K562 (cell line): ENCODE results near the gene PNISR. TPM values are rescaled to one million over a fixed set of nuclear protein-coding genes. Genes with fewer than 3 reads are reported as not detected.

ENCODE experiments used
- ATAC-seq: fragments of 200-7000 bp; cut with Tn5 transposase; 3 replicates; pipeline ENCODE4 v1.9.1; 2020; ENCODE audit warnings: moderate library complexity
- BruUV-seq: library from RNA; stranded (reverse); fragments of 400-500 nt; replicated peaks from 2 replicates; lab custom pipeline; 2021; lab: Mats Ljungman, UMichigan
- CTCF ChIA-PET: fragments of 300-600 bp; formaldehyde crosslinking; extraction: SDS; loops from one replicate; lab custom pipeline; 2021; ENCODE audit warnings: low intra/inter-chr PET ratio; lab: Yijun Ruan, JAX
- POLR2A ChIA-PET: fragments of 300-600, 350-650 bp; sonication (Branson Sonifier 250); formaldehyde crosslinking; extraction: SDS; loops from one replicate; lab custom pipeline; 2021; ENCODE audit warnings: antibody characterized with exemption, inconsistent platforms; lab: Yijun Ruan, JAX
- DNase-seq, 4 experiments: peaks; one replicate each; pipeline versions ENCODE4 v3.0.0 to v3.0.0-alpha.2; 2011 to 2018; ENCODE audit warnings: low spot score in 3 of 4, mixed read lengths in 3 of 4; ENCODE audit errors: extremely low read depth in 1 of 4
- FAIRE-seq: peaks from 2 replicates; lab custom pipeline; 2011; peaks lifted over from hg19 to GRCh38; lab: Jason Lieb, UNC
- H2AFZ ChIP-seq: 2 replicates; pipeline ENCODE4 v1.6.0; 2011; ENCODE audit warnings: low read depth, low read length, control low read depth, inconsistent platforms
- H3K27ac ChIP-seq: fragments of 200-600 bp; 3 replicates; pipeline ENCODE4 v1.8.0; 2011; ENCODE audit warnings: low read depth, mild to moderate bottlenecking, control low read depth, inconsistent platforms, low read length, moderate library complexity, mixed read lengths; ENCODE audit errors: extremely low read depth
- H3K27me3 ChIP-seq, 2 experiments: fragments of 300-600 bp in 1 of 2; 2 replicates in 1 of 2; 3 replicates in 1 of 2; pipeline versions ENCODE4 v1.6.0 to v1.8.0; 2011; ENCODE audit warnings: inconsistent platforms in 2 of 2, low read length in 2 of 2, mild to moderate bottlenecking in 1 of 2, mixed read lengths in 1 of 2, moderate library complexity in 1 of 2; ENCODE audit not compliant: control insufficient read depth in 2 of 2, insufficient read depth in 2 of 2
- H3K36me3 ChIP-seq: fragments of 300-600 bp; 3 replicates; pipeline ENCODE4 v1.8.0; 2011; ENCODE audit warnings: mild to moderate bottlenecking, low read length, inconsistent platforms; ENCODE audit not compliant: control insufficient read depth, insufficient read depth
- H3K4me1 ChIP-seq, 2 experiments: fragments of 200-600 bp in 1 of 2; replicated peaks in 1 of 2; 2 replicates in 1 of 2; 3 replicates in 1 of 2; pipeline versions ENCODE4 v1.5.1 to v1.8.0; 2011; ENCODE audit warnings: inconsistent platforms in 2 of 2, low read length in 2 of 2, mild to moderate bottlenecking in 1 of 2, mixed read lengths in 1 of 2, moderate library complexity in 1 of 2; ENCODE audit not compliant: control insufficient read depth in 2 of 2, insufficient read depth in 2 of 2
- H3K4me2 ChIP-seq: 2 replicates; pipeline ENCODE4 v1.6.1; 2011; ENCODE audit warnings: low read length, control low read depth, inconsistent platforms, mixed read lengths; ENCODE audit not compliant: insufficient read depth
- H3K4me3 ChIP-seq: fragments of 200-600 bp; sonication (generic), shearing (Covaris generic); 2 replicates; pipeline ENCODE4 v1.5.1; 2016; ENCODE audit warnings: control low read depth, inconsistent platforms
- H3K79me2 ChIP-seq: fragments of 200-600 bp; 3 replicates; pipeline ENCODE4 v1.8.0; 2011; ENCODE audit warnings: low read length, inconsistent platforms; ENCODE audit not compliant: control insufficient read depth, insufficient read depth
- H3K9ac ChIP-seq, 2 experiments: 2 replicates each; pipeline versions ENCODE4 v1.6.0 to v1.6.1; 2011; ENCODE audit warnings: low read depth in 2 of 2, low read length in 2 of 2, control low read depth in 1 of 2, inconsistent platforms in 1 of 2, mild to moderate bottlenecking in 1 of 2, mixed read lengths in 1 of 2; ENCODE audit not compliant: insufficient read depth in 1 of 2
- H3K9me1 ChIP-seq: one replicate; pipeline ENCODE4 v1.6.0; 2011; ENCODE audit warnings: inconsistent platforms, mild to moderate bottlenecking, low read length, moderate library complexity; ENCODE audit not compliant: control insufficient read depth, insufficient read depth
- H3K9me3 ChIP-seq: replicated peaks from 2 replicates; pipeline ENCODE4 v1.5.1; 2011; ENCODE audit warnings: low read depth, low read length, inconsistent platforms; ENCODE audit not compliant: control insufficient read depth, insufficient read depth
- H4K20me1 ChIP-seq: replicated peaks from 2 replicates; pipeline ENCODE4 v1.6.1; 2011; ENCODE audit warnings: low read length, inconsistent platforms, mixed read lengths; ENCODE audit not compliant: control insufficient read depth, insufficient read depth
- GTF2F1 ChIP-seq: IDR thresholded peaks from 2 replicates; pipeline ENCODE4 v1.6.1; 2011; ENCODE audit warnings: low read depth, low read length, improper control_type of control experiment
- HOXB6 ChIP-seq: fragments of 250-450 bp; sonication (Bioruptor Pico); IDR thresholded peaks from 2 replicates; pipeline ENCODE4 v1.5.1; 2022; ENCODE audit warnings: mild to moderate bottlenecking, borderline replicate concordance
- IFI16 ChIP-seq: fragments of 250-450 bp; sonication (Bioruptor Pico); IDR thresholded peaks from 2 replicates; pipeline ENCODE4 v2.1.2; 2022; ENCODE audit warnings: mild to moderate bottlenecking, inconsistent platforms
- NONO ChIP-seq, 2 experiments: fragments of 200-400 bp in 1 of 2; fragments of 450-650 bp in 1 of 2; formaldehyde crosslinking in 1 of 2; IDR thresholded peaks; 2 replicates each; pipeline ENCODE4 v1.6.1; 2017; ENCODE audit warnings: low read depth in 2 of 2, mild to moderate bottlenecking in 2 of 2, moderate library complexity in 2 of 2, low read length in 1 of 2
- RBM34 ChIP-seq: fragments of 200-400 bp; formaldehyde crosslinking; IDR thresholded peaks from 2 replicates; pipeline ENCODE4 v1.6.1; 2018; ENCODE audit warnings: low read length, borderline replicate concordance; ENCODE audit not compliant: insufficient read depth
- RFX5 ChIP-seq: IDR thresholded peaks from 2 replicates; pipeline ENCODE4 v1.6.1; 2011; ENCODE audit warnings: low read depth, mild to moderate bottlenecking, improper control_type of control experiment, low read length
- TBP ChIP-seq: optimal IDR thresholded peaks from 2 replicates; pipeline ENCODE3; 2011; ENCODE audit warnings: low read depth, low read length, improper control_type of control experiment
- ZBED1 ChIP-seq: IDR thresholded peaks from 2 replicates; pipeline ENCODE4 v1.6.1; 2014
- ZNF197 ChIP-seq: fragments of 200-800 bp; sonication (Bioruptor generic); IDR thresholded peaks from 2 replicates; pipeline ENCODE4 v1.6.1; 2016; ENCODE audit warnings: low read depth, missing genetic modification characterization, missing compliant biosample characterization
- ZNF24 ChIP-seq: fragments of 450-650 bp; IDR thresholded peaks from 2 replicates; pipeline ENCODE4 v1.6.1; 2016
- ZNF316 ChIP-seq: fragments of 450-650 bp; IDR thresholded peaks from 2 replicates; pipeline ENCODE4 v1.6.1; 2016
- WGBS: fragments of 100-300 bp; shearing (Covaris generic); methylation state at CpG from one replicate; pipeline ENCODE4 v1.1.6; 2016; ENCODE audit warnings: low coverage, mixed read lengths; ENCODE audit not compliant: insufficient coverage; ENCODE audit errors: missing lambda C conversion rate; 5-methylcytosine and 5-hydroxymethylcytosine counted together
- in situ Hi-C: fragments of 300-500 bp; cut with MboI; formaldehyde crosslinking; loops from 4 replicates; pipeline ENCODE4 v1.15.0; 2018; ENCODE audit warnings: inconsistent platforms, mixed read lengths
- intact Hi-C: fragments of 100-400 bp; cut with micrococcal nuclease; formaldehyde crosslinking; loops from 2 replicates; pipeline ENCODE4 v1.14.2; 2022
- polyA plus RNA-seq, 8 experiments: library from polyadenylated mRNA; depleted of rRNA in 4 of 8; stranded (reverse) in 5 of 8; unstranded in 3 of 8; fragments of >200 nt; fragmentation: Nextera tagmentation in 2 of 8; fragmentation: Illumina TruSeq in 1 of 8; extraction: Ambion mirVana in 2 of 8; extraction: Trizol in 1 of 8; gene quantifications; 2 replicates each; pipeline versions ENCODE4 v1.2.1 to v1.2.3, GENCODE V29; 2011 to 2014; ENCODE audit warnings: inconsistent platforms in 1 of 8, missing spikeins in 1 of 8
- total RNA-seq, 7 experiments: library from RNA; depleted of rRNA in 6 of 7; stranded (reverse); fragments of >200 nt in 6 of 7; fragmentation: Illumina TruSeq in 2 of 7; extraction: Trizol in 2 of 7; gene quantifications; 2 replicates each; pipeline versions ENCODE4 v1.2.1 to v1.2.3, GENCODE V29; 2011 to 2021; ENCODE audit warnings: low replicate concordance in 1 of 7
- TF ChIP-seq, protein P1 (sequence below): fragments of 250-450 bp; sonication (Bioruptor Pico); IDR thresholded peaks from 2 replicates; pipeline ENCODE4 v1.8.0; 2021; ENCODE audit warnings: mild to moderate bottlenecking, moderate library complexity
- TF ChIP-seq, protein P2 (sequence below), 2 experiments: fragments of 450-650 bp; conservative IDR thresholded peaks; 2 replicates each; pipeline ENCODE4 v1.6.1; 2017; ENCODE audit warnings: mild to moderate bottlenecking in 2 of 2, moderate library complexity in 2 of 2
- TF ChIP-seq, protein P3 (sequence below): fragments of 450-650 bp; IDR thresholded peaks from 2 replicates; pipeline ENCODE4 v1.7.0; 2016; ENCODE audit warnings: borderline replicate concordance

The PNISR gene
- total and polyA plus RNA-seq, 9 of the 15 experiments (the other 6 are each of a cell fraction or from before 2014, with no cell fraction given): 97.4 to 206 (median 131) TPM

DNA sequence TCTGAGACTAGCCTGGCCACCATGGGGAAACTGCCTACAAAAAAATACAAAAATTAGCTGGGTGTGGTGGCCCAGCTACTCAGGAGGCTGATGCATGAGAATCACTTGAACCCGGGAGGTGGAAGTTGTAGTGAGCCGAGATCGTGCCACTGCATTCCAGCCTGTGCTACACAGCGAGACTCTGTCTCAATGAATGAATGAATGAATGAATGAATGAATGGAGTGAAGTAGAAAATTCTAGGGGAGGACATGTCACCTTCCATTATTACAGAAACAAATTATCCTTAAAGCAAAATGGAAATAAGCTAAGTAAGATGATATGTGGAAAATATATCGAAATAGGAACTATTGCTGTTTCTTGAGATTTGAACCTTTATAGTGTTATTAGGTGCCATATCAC, 2.9 kb upstream of the PNISR start:
- no peak overlapping the region for H2AFZ ChIP-seq
- in situ Hi-C loops: no loop called here
- WGBS: 87% methylated on average over 5 of the region's 5 CpGs

DNA sequence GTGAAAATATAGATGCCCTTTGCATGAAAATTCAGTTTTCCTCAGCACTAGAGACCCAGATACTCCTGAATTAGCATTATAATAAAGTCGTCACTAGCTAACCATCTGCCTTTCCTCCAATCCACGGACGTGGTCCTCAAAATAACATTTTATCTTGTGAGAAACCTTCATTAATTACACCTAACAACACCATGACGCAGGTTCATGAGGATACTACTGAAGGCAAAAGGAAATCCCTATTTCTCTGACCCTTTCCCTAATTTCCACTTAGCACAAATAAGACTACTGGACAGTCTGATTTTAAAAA, 1.3 kb upstream of the PNISR start:
- intact Hi-C loops: loop anchor here (1.0 to 5.0 kb wide), 2 partner anchors 79 to 96 kb away; partner anchors contain the start of gene FAXC
- BruUV-seq: no TSS peak
- H3K9me1 ChIP-seq: peaks cover 1% of the 10 kb centered on the region
- TF ChIP-seq, protein P1, sequence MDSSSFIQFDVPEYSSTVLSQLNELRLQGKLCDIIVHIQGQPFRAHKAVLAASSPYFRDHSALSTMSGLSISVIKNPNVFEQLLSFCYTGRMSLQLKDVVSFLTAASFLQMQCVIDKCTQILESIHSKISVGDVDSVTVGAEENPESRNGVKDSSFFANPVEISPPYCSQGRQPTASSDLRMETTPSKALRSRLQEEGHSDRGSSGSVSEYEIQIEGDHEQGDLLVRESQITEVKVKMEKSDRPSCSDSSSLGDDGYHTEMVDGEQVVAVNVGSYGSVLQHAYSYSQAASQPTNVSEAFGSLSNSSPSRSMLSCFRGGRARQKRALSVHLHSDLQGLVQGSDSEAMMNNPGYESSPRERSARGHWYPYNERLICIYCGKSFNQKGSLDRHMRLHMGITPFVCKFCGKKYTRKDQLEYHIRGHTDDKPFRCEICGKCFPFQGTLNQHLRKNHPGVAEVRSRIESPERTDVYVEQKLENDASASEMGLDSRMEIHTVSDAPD (CRISPR knock-in tag): no peak
- TF ChIP-seq GTF2F1 (no peak), NONO (IDR thresholded peaks at IDR 0.05; ENCODE audit: low read depth in 2 of 2, low read length in 1 of 2) (no peak), RFX5 (no peak), HOXB6 (no peak), ZNF197 (no peak)
- TF ChIP-seq, protein P2, sequence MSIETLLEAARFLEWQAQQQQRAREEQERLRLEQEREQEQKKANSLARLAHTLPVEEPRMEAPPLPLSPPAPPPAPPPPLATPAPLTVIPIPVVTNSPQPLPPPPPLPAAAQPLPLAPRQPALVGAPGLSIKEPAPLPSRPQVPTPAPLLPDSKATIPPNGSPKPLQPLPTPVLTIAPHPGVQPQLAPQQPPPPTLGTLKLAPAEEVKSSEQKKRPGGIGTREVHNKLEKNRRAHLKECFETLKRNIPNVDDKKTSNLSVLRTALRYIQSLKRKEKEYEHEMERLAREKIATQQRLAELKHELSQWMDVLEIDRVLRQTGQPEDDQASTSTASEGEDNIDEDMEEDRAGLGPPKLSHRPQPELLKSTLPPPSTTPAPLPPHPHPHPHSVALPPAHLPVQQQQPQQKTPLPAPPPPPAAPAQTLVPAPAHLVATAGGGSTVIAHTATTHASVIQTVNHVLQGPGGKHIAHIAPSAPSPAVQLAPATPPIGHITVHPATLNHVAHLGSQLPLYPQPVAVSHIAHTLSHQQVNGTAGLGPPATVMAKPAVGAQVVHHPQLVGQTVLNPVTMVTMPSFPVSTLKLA (conservative IDR thresholded peaks at IDR 0.05): no peak
- TF ChIP-seq, protein P3, sequence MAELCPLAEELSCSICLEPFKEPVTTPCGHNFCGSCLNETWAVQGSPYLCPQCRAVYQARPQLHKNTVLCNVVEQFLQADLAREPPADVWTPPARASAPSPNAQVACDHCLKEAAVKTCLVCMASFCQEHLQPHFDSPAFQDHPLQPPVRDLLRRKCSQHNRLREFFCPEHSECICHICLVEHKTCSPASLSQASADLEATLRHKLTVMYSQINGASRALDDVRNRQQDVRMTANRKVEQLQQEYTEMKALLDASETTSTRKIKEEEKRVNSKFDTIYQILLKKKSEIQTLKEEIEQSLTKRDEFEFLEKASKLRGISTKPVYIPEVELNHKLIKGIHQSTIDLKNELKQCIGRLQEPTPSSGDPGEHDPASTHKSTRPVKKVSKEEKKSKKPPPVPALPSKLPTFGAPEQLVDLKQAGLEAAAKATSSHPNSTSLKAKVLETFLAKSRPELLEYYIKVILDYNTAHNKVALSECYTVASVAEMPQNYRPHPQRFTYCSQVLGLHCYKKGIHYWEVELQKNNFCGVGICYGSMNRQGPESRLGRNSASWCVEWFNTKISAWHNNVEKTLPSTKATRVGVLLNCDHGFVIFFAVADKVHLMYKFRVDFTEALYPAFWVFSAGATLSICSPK: no peak

More for the DNA sequence above, 2.9 kb upstream of the PNISR start:
- TF ChIP-seq TBP (no peak), RBM34 (no peak), ZNF24 (peak; percentile 91), IFI16 (CRISPR knock-in tag) (no peak), ZBED1 (no peak), ZNF316 (no peak)
- TF ChIP-seq, all 486 proteins: peak for 1
- BruUV-seq: no TSS peak
- no peak for FAIRE-seq
- Histone ChIP-seq H3K9ac (no peak overlapping the region), H3K27ac (no peak overlapping the region), H3K9me1 (no peaks in the 10 kb centered on the region), H3K9me3 (no peaks in the 10 kb centered on the region), H3K79me2 (peaks cover 39% of the 10 kb centered on the region), H3K27me3 (no peaks in the 10 kb centered on the region), H3K4me1 (peaks cover 8 to 13% of the 10 kb centered on the region in 2 experiments; a peak in 4 of 5 replicates), H3K4me3 (no peak overlapping the region), H4K20me1 (peaks cover 11% of the 10 kb centered on the region; the same call in 1 of the 2 replicates), H3K4me2 (no peak overlapping the region), H3K36me3 (peaks cover 14% of the 10 kb centered on the region)
- POLR2A ChIA-PET: no interaction called here
- intact Hi-C loops: loop anchor here (5.0 kb wide), 1 partner anchor 81 kb away; the partner anchor contains the start of gene FAXC
- CTCF ChIA-PET: no interaction called here
- ATAC-seq: no peak
- no peak for DNase-seq

More for the DNA sequence above, 1.3 kb upstream of the PNISR start:
- Histone ChIP-seq H3K4me1 (peaks cover 8 to 18% of the 10 kb centered on the region in 2 experiments; a peak in 4 of 5 replicates), H4K20me1 (peaks cover 19% of the 10 kb centered on the region; the same call in 1 of the 2 replicates), H3K9ac (peak overlapping the region in 1 of 2 experiments; percentile 99; a peak in 3 of 4 replicates), H3K79me2 (peaks cover 54% of the 10 kb centered on the region), H3K27ac (peak overlapping the region; percentile 100), H3K4me3 (peak overlapping the region; percentile 79), H3K4me2 (peak overlapping the region; percentile 93), H3K27me3 (no peaks in the 10 kb centered on the region), H3K36me3 (peaks cover 29% of the 10 kb centered on the region), H2AFZ (peak overlapping the region; percentile 98), H3K9me3 (no peaks in the 10 kb centered on the region)
- 7% methylated on average over 4 of the region's 4 CpGs for WGBS
- in situ Hi-C loops: no loop called here
- DNase-seq: no peak
- ChIA-PET CTCF (interaction anchor here (1.2 to 1.9 kb wide), 2 partner anchors 92 to 97 kb away, joined by 3 to 8 read pairs; no protein-coding TSS in a partner anchor), POLR2A (interaction anchor here (0.8 to 2.8 kb wide), 7 partner anchors 9 to 205 kb away, joined by 3 to 15 read pairs (median 5); partner anchors contain the start of gene USP45)
- FAIRE-seq: no peak
- no peak for ATAC-seq
